ENCODE measurements around the gene CLDN19. TPM values are rescaled to one million over a fixed set of nuclear protein-coding genes. Genes with fewer than 3 reads are reported as not detected.
A peak's percentile ranks its signal among the peaks of the same experiment; 100 is the strongest.

CLDN19 gene
- total and polyA plus RNA-seq, 2 donors (not counting 1 experiment from before 2014, with no cell fraction given), result 0.03 TPM; not detected in 1

DNA sequence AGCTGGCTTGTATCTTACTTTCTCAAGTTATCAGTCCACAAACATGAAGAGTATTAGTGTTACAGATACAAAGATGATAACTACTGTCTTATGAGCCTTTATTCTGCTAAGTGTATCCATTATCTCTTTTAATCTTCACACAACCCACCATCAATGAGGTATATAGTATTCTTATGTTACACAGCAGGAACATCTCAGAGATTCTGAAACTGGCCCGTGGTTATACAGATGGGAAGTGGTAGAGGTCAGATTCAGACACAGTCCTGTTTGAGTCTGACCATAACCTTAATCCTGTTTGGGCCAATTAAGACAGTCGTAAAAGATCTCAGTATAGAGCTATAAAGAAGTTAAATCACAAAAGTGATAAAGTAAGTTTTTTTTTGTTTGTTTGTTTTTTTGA lies 39.7 kb upstream of the CLDN19 start:
- peaks cover 18 to 45% of the 10 kb centered on the region in 2 experiments for H3K36me3 ChIP-seq (replicated peaks in 1 of 2; ENCODE audit: control extremely low read depth in 1 of 2, control insufficient read depth in 1 of 2, extremely low read depth in 1 of 2, insufficient read depth in 2 of 2, low read length in 1 of 2)
- POLR2A ChIA-PET, result no interaction called here
- peaks cover 2% of the 10 kb centered on the region for H3K79me2 ChIP-seq (ENCODE audit: control insufficient read depth, insufficient read depth, low read length)
- H3K4me3 Mint-ChIP-seq, result no peak overlapping the region
- no peaks in the 10 kb centered on the region for H3K9me3 ChIP-seq (ENCODE audit: control extremely low read depth in 1 of 3, control insufficient read depth in 2 of 3, insufficient read depth in 1 of 3, low read length in 2 of 3)
- H3K4me3 ChIP-seq (ENCODE audit: control extremely low read depth in 1 of 5, extremely low read depth in 1 of 5, insufficient read depth in 1 of 5, low read depth in 2 of 5, low read length in 4 of 5), result no peak overlapping the region
- H3K4me2 ChIP-seq (replicated peaks; ENCODE audit: low read depth, low read length, poor library complexity, severe bottlenecking), result no peak overlapping the region
- H3K27ac Mint-ChIP-seq, result peak overlapping the region; percentile 59
- H3K9me3 Mint-ChIP-seq (ENCODE audit: insufficient read depth), result no peaks in the 10 kb centered on the region
- H3K27me3 ChIP-seq (replicated peaks in 1 of 4; ENCODE audit: control extremely low read depth in 1 of 4, control insufficient read depth in 3 of 4, insufficient read depth in 4 of 4, low read length in 3 of 4), result no peaks in the 10 kb centered on the region
- ATAC-seq (ENCODE audit: low read depth) (no peak), DNase-seq (no peak)
- intact Hi-C loops (cut with micrococcal nuclease), result loop anchor here (2.0 kb wide), 1 partner anchor 133 kb away; no protein-coding TSS in a partner anchor
- no CpG with 5 or more reads among the region's 2 CpGs for WGBS (ENCODE audit: insufficient coverage)
- H2AFZ ChIP-seq (ENCODE audit: insufficient read depth, low read depth, low read length, poor library complexity, severe bottlenecking), result no peak overlapping the region
- H3K4me1 Mint-ChIP-seq, result peaks cover 5% of the 10 kb centered on the region
- no peaks in the 10 kb centered on the region for H3K27me3 Mint-ChIP-seq
- no peak for TF ChIP-seq EZH2 (IDR thresholded peaks at IDR 0.05; ENCODE audit: borderline replicate concordance, insufficient read depth, low read depth, low read length, poor library complexity, severe bottlenecking)
- TF ChIP-seq, protein P1, sequence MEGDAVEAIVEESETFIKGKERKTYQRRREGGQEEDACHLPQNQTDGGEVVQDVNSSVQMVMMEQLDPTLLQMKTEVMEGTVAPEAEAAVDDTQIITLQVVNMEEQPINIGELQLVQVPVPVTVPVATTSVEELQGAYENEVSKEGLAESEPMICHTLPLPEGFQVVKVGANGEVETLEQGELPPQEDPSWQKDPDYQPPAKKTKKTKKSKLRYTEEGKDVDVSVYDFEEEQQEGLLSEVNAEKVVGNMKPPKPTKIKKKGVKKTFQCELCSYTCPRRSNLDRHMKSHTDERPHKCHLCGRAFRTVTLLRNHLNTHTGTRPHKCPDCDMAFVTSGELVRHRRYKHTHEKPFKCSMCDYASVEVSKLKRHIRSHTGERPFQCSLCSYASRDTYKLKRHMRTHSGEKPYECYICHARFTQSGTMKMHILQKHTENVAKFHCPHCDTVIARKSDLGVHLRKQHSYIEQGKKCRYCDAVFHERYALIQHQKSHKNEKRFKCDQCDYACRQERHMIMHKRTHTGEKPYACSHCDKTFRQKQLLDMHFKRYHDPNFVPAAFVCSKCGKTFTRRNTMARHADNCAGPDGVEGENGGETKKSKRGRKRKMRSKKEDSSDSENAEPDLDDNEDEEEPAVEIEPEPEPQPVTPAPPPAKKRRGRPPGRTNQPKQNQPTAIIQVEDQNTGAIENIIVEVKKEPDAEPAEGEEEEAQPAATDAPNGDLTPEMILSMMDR (IDR thresholded peaks at IDR 0.05), result no peak
- CTCF ChIA-PET, result interaction anchor here (0.9 to 4.6 kb wide), 5 partner anchors 11 to 293 kb away, joined by 3 to 93 read pairs (median 6); partner anchors contain the start of gene C1orf50
- no peak overlapping the region for H3K9ac ChIP-seq (ENCODE audit: low read length)
- H3K4me1 ChIP-seq (ENCODE audit: control insufficient read depth in 2 of 2, insufficient read depth in 2 of 2, low read length in 2 of 2), result peaks cover 1 to 2% of the 10 kb centered on the region in 2 donors
- H4K20me1 ChIP-seq (ENCODE audit: control insufficient read depth, insufficient read depth, low read length, poor library complexity, severe bottlenecking), result peaks cover under 1% of the 10 kb centered on the region
- no peak overlapping the region for H3K27ac ChIP-seq (ENCODE audit: low read length in 2 of 2)

DNA sequence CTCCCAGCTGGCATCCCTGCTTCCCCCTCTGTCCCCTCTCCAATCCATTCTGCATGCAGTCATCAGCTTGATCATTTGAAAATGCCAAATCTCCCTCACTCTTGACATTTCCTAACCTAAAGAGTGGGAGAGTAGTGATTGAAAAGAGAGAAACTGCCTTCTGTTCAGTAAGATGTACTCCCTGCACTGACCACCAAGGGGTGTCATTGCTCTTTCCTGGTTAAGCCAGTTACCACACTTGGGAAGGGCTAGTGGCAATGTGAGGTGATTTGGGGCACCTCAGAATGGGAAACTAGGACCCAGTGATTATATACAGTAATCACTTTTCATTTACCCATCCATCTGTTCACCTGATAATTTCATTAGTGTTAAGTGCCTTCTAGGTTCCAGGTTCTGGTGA lies 37.8 kb upstream of the CLDN19 start:
- Histone ChIP-seq H3K27me3 (replicated peaks in 1 of 4; ENCODE audit: control extremely low read depth in 1 of 4, control insufficient read depth in 3 of 4, insufficient read depth in 4 of 4, low read length in 3 of 4) (no peaks in the 10 kb centered on the region), H3K4me2 (replicated peaks; ENCODE audit: low read depth, low read length, poor library complexity, severe bottlenecking) (no peak overlapping the region), H3K9ac (ENCODE audit: low read length) (no peak overlapping the region), H3K79me2 (ENCODE audit: control insufficient read depth, insufficient read depth, low read length) (no peaks in the 10 kb centered on the region), H2AFZ (ENCODE audit: insufficient read depth, low read depth, low read length, poor library complexity, severe bottlenecking) (no peak overlapping the region), H3K4me3 (ENCODE audit: control extremely low read depth in 1 of 5, extremely low read depth in 1 of 5, insufficient read depth in 1 of 5, low read depth in 2 of 5, low read length in 4 of 5) (no peak overlapping the region), H3K36me3 (replicated peaks in 1 of 2; ENCODE audit: control extremely low read depth in 1 of 2, control insufficient read depth in 1 of 2, extremely low read depth in 1 of 2, insufficient read depth in 2 of 2, low read length in 1 of 2) (peaks cover 20 to 57% of the 10 kb centered on the region in 2 experiments), H3K27ac (ENCODE audit: low read length in 2 of 2) (no peak overlapping the region), H3K9me3 (ENCODE audit: control extremely low read depth in 1 of 3, control insufficient read depth in 2 of 3, insufficient read depth in 1 of 3, low read length in 2 of 3) (no peaks in the 10 kb centered on the region), H3K4me1 (ENCODE audit: control insufficient read depth in 2 of 2, insufficient read depth in 2 of 2, low read length in 2 of 2) (no peaks in the 10 kb centered on the region), H4K20me1 (ENCODE audit: control insufficient read depth, insufficient read depth, low read length, poor library complexity, severe bottlenecking) (peaks cover 13% of the 10 kb centered on the region)
- Mint-ChIP-seq H3K27ac (no peak overlapping the region), H3K4me3 (no peak overlapping the region), H3K27me3 (no peaks in the 10 kb centered on the region), H3K4me1 (peaks cover 5% of the 10 kb centered on the region), H3K9me3 (ENCODE audit: insufficient read depth) (no peaks in the 10 kb centered on the region)
- TF ChIP-seq, protein P1 (IDR thresholded peaks at IDR 0.05), result peak; percentile 70
- no peak for TF ChIP-seq EZH2 (IDR thresholded peaks at IDR 0.05; ENCODE audit: borderline replicate concordance, insufficient read depth, low read depth, low read length, poor library complexity, severe bottlenecking)
- ATAC-seq (ENCODE audit: low read depth) (peak; percentile 60), DNase-seq (peak; percentile 45)
- POLR2A ChIA-PET, result interaction anchor here (1.0 kb wide), 1 partner anchor 11 kb away, joined by 5 read pairs; the partner anchor contains the start of genes C1orf50 and P3H1
- intact Hi-C loops (cut with micrococcal nuclease), result loop anchor here (1.0 to 2.0 kb wide), 2 partner anchors 135 to 295 kb away; no protein-coding TSS in a partner anchor
- CTCF ChIA-PET, result interaction anchor here (0.8 to 4.6 kb wide), 14 partner anchors 9 to 307 kb away, joined by 3 to 93 read pairs (median 4); partner anchors contain the start of genes C1orf50 and ZNF691

All from B cell (primary cell).